ENCODE results near the gene GPR37.

Gene GPR37

GRCh38 chr7:124779620-124780019 lies 14.0 kb upstream of the GPR37 start:
- no peak for DNase-seq

DNA sequence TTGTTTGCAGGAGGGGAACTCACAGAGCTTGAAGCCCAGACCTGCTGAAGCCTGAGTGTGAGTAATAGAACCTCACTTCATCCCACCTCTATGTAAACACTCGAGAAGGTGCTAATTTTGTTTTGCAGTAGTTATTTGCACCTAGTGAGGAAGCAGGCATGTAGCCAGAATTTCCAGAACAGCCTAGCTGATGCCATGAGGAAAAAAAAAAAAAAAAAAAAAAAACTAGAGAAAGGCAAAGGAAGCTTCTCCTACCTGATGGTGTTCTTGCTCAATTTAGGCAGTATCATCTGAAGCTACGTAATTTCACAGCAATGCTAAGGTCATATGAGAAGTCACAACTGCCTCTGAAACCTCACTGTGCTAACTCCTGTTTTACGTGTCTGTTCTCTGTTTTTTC lies 13.6 kb upstream of the GPR37 start:
- no peak for DNase-seq

DNA sequence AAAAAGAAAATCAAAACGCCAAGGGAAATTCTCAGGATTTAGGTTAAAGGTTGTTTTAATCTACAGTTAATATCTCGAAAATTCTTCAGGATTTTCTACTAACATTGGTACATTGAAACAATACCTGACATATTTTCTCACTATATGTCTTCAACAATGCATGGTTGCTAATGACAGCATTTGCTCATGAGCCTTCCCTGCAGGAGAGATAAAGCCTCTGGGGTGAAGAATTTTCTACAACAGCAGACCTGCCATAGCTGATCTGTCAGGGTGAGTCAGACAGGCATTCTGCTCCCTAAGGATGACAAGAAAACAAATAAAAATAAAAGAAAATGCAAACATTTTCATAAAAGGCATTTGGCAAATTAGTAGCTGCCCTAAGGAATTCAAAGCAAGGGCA lies 11.7 kb upstream of the GPR37 start:
- DNase-seq: no peak

GRCh38 chr7:124776153-124776552 lies 10.6 kb upstream of the GPR37 start:
- no peak for DNase-seq

DNA sequence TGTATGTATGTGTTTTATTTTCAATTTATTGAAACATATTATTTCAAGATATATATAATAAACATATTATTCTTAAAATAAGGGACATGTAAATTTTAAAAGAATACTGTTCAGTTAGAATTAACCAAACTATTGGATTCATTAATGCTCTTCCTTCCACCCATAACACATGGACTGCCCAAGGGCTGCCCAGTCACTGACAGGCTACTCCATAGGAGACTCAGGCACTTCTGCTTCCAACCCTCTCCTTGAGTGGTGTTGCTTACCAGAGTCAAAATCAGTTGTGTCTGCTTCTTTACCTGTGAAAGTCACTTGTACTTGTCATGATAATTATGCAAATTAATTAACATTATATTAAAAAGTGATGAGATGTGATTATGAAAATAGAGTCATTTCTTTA lies 9.8 kb upstream of the GPR37 start:
- no peak for DNase-seq

GRCh38 chr7:124773938-124774337 lies 8.3 kb upstream of the GPR37 start:
- no peak for DNase-seq

DNA sequence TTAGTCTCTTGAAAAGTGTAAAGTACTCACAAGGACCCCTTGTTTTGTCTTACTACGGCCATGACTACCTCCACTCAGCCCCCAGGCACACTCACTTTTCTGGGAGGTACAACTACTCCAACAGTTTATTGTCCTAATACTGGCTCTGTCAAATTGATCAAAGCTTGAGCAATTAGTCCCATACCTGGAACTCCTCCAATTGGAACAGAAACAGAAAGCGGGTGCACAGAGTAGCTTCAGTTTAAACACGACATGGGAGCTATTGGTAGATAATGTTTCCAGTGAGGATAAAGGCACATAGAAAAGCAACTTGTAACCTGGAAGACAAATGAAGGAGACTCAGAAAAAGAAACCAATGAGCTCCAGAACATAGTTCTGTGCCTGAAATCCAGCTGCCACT lies 7.7 kb upstream of the GPR37 start:
- DNase-seq: no peak

DNA sequence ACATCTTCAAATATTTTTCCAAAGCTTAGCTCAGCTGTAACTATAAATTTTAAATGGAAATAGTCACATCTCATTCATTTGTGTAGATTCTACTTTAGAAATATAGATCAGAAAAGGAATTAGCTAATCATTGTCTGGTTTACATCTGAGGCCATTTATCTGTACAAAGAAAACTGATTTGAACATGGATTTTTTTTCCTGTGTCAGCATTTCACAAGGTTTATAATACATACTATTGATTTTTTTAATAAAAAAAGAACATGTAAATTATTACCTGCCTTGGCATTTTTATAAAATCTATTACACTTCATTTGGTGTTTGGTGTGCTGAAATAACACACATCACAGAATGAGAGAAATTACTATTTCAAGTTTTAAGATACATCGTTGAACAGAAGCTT lies 3.5 kb upstream of the GPR37 start:
- no peak for DNase-seq

- DNase-seq: no peak
Measured at GRCh38 chr7:124768525-124768924, 2.9 kb upstream of the GPR37 start.

- DNase-seq: no peak
Measured at GRCh38 chr7:124764847-124765400, 668 bp downstream of the GPR37 start.

- no peak for DNase-seq
Measured at GRCh38 chr7:124764051-124764846, 1.3 kb downstream of the GPR37 start.

- no peak for DNase-seq
Measured at GRCh38 chr7:124762611-124763143, 2.9 kb downstream of the GPR37 start.

GRCh38 chr7:124761164-124761715 lies 4.4 kb downstream of the GPR37 start:
- DNase-seq: no peak

DNA sequence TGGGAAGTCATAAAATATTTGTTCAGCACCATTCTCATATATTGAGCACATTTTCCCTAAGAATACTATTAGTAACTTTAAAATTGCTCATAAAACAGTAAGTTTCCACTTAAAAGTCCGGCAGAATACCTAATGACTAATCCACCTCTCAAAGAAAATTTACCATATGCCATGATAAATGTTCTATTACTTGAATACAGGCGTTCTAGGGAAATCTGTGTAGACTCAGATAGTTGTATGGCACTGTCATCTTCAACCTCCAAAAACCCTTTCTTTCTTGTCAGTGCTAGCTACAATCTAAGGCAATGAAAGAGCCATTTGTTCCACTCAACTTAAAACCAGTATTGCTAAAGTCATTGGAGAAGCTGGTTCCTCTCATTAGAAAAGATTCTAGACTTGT lies 7.3 kb downstream of the GPR37 start:
- DNase-seq: peak; percentile 49

GRCh38 chr7:124754576-124755268 lies 10.9 kb downstream of the GPR37 start:
- no peak for DNase-seq

- no peak for DNase-seq
Measured at GRCh38 chr7:124752310-124752709, 13.3 kb downstream of the GPR37 start.

DNA sequence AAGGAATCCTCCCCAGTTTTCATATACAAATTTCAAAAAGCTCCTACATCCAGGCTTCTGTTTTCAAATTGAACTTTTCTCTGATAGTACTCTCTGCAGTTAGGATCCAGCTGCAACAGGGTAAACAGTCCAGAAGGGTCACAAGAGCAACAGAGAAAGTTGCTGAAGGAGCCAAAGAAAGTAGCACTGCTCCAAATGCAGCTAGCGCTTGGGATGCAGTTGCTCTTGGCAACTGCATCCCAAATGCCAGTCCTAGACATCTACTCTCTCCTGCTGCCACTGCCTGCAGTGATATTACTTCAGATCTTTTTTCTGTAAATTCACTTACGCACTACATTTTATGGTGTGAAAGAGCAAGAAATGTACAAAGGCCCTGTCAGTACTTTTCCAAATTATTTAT lies 14.6 kb downstream of the GPR37 start:
- DNase-seq: no peak

GRCh38 chr7:124747072-124747471 lies 18.5 kb downstream of the GPR37 start:
- DNase-seq: no peak

GRCh38 chr7:124738639-124739038 lies 27.0 kb downstream of the GPR37 start:
- no peak for DNase-seq

DNA sequence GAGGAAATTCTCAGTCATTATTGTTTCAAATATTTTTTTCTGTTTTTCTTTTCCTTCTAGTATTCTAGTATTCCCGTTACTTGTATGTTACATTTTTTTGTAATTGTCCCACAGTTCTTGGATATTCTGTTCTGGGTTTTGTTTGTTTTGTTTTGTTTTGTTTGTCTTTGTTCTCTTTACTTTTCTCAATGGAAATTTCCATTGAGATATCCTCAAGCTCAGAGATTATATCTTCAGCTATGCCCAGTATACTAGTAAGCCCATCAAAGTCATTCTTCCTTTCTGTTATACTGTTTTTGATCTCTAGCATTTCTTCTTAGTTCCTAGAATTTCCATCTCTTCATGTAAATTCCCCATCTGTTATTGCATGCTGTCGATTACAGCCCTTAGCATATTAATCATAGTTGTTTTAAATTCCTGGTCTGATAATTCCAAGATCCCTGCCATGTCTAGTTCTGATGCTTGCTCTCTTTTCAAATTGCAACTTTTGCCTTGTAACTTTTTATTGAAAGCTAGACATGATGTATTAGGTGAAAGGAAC lies 27.8 kb downstream of the GPR37 start:
- no peak for DNase-seq

DNA sequence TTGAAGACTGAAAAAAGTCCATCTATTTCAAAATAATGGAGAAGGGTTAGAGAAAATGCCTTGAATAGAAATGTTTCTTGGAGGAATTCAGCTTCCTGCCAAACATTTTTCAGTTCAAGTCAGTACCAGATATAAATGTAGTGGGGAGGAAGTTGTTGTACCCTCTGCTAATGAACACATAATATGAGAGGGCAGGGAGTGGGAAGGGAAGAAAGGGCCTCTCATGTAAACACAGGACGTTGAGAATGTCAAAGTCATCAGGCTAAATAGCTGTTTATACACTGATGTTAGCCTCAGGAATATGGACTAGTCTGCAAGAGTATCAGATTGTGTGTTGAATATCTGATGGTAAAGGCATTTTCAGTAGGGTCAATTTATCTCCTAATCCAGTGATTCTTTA lies 37.0 kb downstream of the GPR37 start:
- no peak for DNase-seq

DNA sequence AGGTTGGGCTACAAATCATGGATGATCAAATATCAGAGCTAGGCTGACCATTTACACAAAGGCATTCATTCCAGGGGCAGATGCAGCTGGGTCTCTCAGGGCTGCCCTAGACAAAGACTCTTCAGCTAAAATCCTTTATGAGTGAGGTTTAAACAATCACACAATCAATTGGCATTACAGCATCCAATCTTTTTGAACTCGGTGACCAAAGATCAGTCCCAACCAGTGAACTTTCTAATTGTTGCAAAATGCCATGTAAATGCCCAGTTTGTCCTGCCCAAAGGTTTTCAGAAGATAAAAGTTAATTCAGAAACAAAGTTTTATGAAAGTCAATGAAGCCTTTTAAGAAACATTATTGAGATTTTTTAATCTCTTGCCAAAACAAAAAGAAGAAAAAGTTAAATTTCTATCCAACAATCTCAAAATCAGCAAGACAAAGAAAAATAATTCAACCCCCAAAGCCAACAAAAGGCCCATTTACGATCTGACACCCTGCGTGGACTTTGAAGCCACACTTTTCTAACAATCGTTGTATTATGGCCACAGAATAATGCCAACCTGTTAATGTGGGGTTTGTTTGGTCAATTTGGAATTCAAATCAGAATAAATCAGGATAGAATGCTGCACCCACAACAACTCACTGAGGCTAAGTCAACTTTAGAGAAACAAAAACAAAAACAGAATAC lies 40.9 kb downstream of the GPR37 start:
- DNase-seq: no peak

DNA sequence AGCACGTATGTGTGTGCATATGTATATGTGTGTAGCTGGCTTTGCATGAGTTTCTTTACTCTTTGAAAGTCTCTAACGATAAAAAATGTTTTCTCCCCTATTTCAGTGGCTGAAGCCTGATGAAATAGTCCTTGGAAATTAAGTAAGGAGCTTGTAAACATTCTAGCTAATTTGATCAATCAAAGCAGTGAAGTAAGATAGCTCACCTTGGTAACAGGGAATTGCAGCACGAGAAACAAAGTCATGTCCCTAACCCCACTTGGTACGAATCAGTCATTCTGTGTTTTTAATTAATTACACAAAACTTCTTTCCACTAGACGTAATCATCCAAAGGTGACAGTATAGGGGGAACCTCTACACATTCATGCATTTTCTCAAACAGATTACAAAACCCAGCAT lies 41.5 kb downstream of the GPR37 start:
- DNase-seq: no peak
